HepG2 (cell line): Measurements from ENCODE around the gene NDUFS7. TPM values are rescaled to one million over a fixed set of nuclear protein-coding genes. Genes with fewer than 3 reads are reported as not detected.
A peak's percentile ranks its signal among the peaks of the same experiment; 100 is the strongest.

Source experiments
- AFF4 ChIP-seq: sonication (generic); formaldehyde crosslinking; IDR thresholded peaks from 2 replicates; pipeline ENCODE4 v1.4.0; 2020; ENCODE audit warnings: missing genetic modification reagents
- CBX1 ChIP-seq: IDR thresholded peaks from one replicate; pipeline ENCODE4 v1.6.1; 2016; ENCODE audit warnings: antibody characterized with exemption, low read depth
- HNF1B ChIP-seq: sonication (generic); formaldehyde crosslinking; IDR thresholded peaks from 2 replicates; pipeline ENCODE4 v1.5.1; 2020; ENCODE audit warnings: mild to moderate bottlenecking, moderate library complexity, missing genetic modification reagents
- HOXD1 ChIP-seq: sonication (generic); formaldehyde crosslinking; IDR thresholded peaks from 2 replicates; pipeline ENCODE4 v1.5.0; 2020; ENCODE audit warnings: missing genetic modification reagents
- KAT7 ChIP-seq: IDR thresholded peaks from 2 replicates; pipeline ENCODE4 v1.6.1; 2018; ENCODE audit warnings: borderline replicate concordance, missing compliant biosample characterization
- NR2F1 ChIP-seq, 2 experiments: fragments of 450-650 bp in 1 of 2; formaldehyde crosslinking in 1 of 2; IDR thresholded peaks; 2 replicates each; pipeline versions ENCODE4 v1.5.0 to v1.6.1; 2016 to 2020; ENCODE audit warnings: mild to moderate bottlenecking in 1 of 2, missing compliant biosample characterization in 1 of 2, missing genetic modification reagents in 1 of 2, moderate library complexity in 1 of 2
- PCBP1 ChIP-seq: fragments of 200-400 bp; formaldehyde crosslinking; IDR thresholded peaks from 2 replicates; pipeline ENCODE4 v1.6.1; 2017; ENCODE audit warnings: mild to moderate bottlenecking, low read depth, low read length, borderline replicate concordance
- PPARG ChIP-seq: conservative IDR thresholded peaks from 2 replicates; pipeline ENCODE4 v1.6.1; 2016; ENCODE audit warnings: missing biosample characterization, missing genetic modification reagents
- TAF1 ChIP-seq: sonication (generic); formaldehyde crosslinking; IDR thresholded peaks from 2 replicates; pipeline ENCODE4 v1.4.0; 2020; ENCODE audit warnings: missing genetic modification reagents
- TGIF2 ChIP-seq: IDR thresholded peaks from 2 replicates; pipeline ENCODE4 v1.6.1; 2016; ENCODE audit warnings: control low read depth, missing compliant biosample characterization
- ZKSCAN8 ChIP-seq: IDR thresholded peaks from 2 replicates; pipeline ENCODE4 v1.6.1; 2016; ENCODE audit warnings: borderline replicate concordance, missing genetic modification reagents, missing compliant biosample characterization
- ZNF343 ChIP-seq: sonication (generic); formaldehyde crosslinking; IDR thresholded peaks from 2 replicates; pipeline ENCODE4 v1.4.0; 2020; ENCODE audit warnings: mild to moderate bottlenecking, missing genetic modification reagents
- ZNF367 ChIP-seq: sonication (generic); formaldehyde crosslinking; IDR thresholded peaks from 2 replicates; pipeline ENCODE4 v1.4.0; 2020; ENCODE audit warnings: missing genetic modification reagents, borderline replicate concordance
- ZNF484 ChIP-seq: sonication (generic); formaldehyde crosslinking; IDR thresholded peaks from 2 replicates; pipeline ENCODE4 v1.5.1; 2020; ENCODE audit warnings: mild to moderate bottlenecking, low read depth, missing genetic modification reagents, borderline replicate concordance
- ZNF781 ChIP-seq: sonication (generic); formaldehyde crosslinking; IDR thresholded peaks from 2 replicates; pipeline ENCODE4 v1.5.1; 2020; ENCODE audit warnings: borderline replicate concordance, mild to moderate bottlenecking, missing genetic modification reagents; ENCODE audit errors: not compliant biosample characterization
- ZNF782 ChIP-seq: sonication (generic); formaldehyde crosslinking; IDR thresholded peaks from 2 replicates; pipeline ENCODE4 v1.4.0; 2020; ENCODE audit warnings: missing genetic modification reagents, mild to moderate bottlenecking, borderline replicate concordance
- ZNF788 ChIP-seq: sonication (generic); formaldehyde crosslinking; IDR thresholded peaks from 2 replicates; pipeline ENCODE4 v1.5.0; 2020; ENCODE audit warnings: mild to moderate bottlenecking, missing genetic modification reagents, borderline replicate concordance
- ZNF790 ChIP-seq: sonication (generic); formaldehyde crosslinking; IDR thresholded peaks from 2 replicates; pipeline ENCODE4 v1.8.0; 2022; ENCODE audit warnings: missing genetic modification reagents, mild to moderate bottlenecking, borderline replicate concordance
- ZNF883 ChIP-seq: sonication (generic); formaldehyde crosslinking; IDR thresholded peaks from 2 replicates; pipeline ENCODE4 v1.5.1; 2020; ENCODE audit warnings: mild to moderate bottlenecking, missing genetic modification reagents; ENCODE audit errors: not compliant biosample characterization
- ZZZ3 ChIP-seq: sonication (generic); formaldehyde crosslinking; IDR thresholded peaks from 2 replicates; pipeline ENCODE4 v1.4.0; 2020; ENCODE audit warnings: missing genetic modification reagents, mild to moderate bottlenecking, borderline replicate concordance
- polyA plus RNA-seq, 8 experiments: library from polyadenylated mRNA; depleted of rRNA in 3 of 8; stranded (reverse) in 7 of 8; unstranded in 1 of 8; fragments of >200 nt; fragmentation: Illumina TruSeq in 4 of 8; extraction: Trizol in 4 of 8; gene quantifications; 2 replicates each; pipeline versions ENCODE4 v1.2.1 to v1.2.3, GENCODE V29; 2011 to 2016; ENCODE audit warnings: low read depth in 4 of 8, missing spikeins in 1 of 8, mixed read lengths in 1 of 8; ENCODE audit not compliant: insufficient read depth in 1 of 8
- total RNA-seq, 5 experiments: library from RNA; depleted of rRNA; stranded (reverse); fragments of >200 nt; fragmentation: Illumina TruSeq; extraction: Trizol; gene quantifications; 2 replicates each; pipeline ENCODE4 v1.2.3, GENCODE V29; 2016; ENCODE audit warnings: low read depth in 1 of 5
- TF ChIP-seq, protein P1 (sequence below): sonication (generic); formaldehyde crosslinking; IDR thresholded peaks from 2 replicates; pipeline ENCODE4 v1.4.0; 2020; ENCODE audit warnings: missing genetic modification reagents

NDUFS7 gene
- total and polyA plus RNA-seq, 2 of the 13 experiments (the other 11 are each of a cell fraction or from before 2014, with no cell fraction given): 34.3 to 66.9 TPM

DNA sequence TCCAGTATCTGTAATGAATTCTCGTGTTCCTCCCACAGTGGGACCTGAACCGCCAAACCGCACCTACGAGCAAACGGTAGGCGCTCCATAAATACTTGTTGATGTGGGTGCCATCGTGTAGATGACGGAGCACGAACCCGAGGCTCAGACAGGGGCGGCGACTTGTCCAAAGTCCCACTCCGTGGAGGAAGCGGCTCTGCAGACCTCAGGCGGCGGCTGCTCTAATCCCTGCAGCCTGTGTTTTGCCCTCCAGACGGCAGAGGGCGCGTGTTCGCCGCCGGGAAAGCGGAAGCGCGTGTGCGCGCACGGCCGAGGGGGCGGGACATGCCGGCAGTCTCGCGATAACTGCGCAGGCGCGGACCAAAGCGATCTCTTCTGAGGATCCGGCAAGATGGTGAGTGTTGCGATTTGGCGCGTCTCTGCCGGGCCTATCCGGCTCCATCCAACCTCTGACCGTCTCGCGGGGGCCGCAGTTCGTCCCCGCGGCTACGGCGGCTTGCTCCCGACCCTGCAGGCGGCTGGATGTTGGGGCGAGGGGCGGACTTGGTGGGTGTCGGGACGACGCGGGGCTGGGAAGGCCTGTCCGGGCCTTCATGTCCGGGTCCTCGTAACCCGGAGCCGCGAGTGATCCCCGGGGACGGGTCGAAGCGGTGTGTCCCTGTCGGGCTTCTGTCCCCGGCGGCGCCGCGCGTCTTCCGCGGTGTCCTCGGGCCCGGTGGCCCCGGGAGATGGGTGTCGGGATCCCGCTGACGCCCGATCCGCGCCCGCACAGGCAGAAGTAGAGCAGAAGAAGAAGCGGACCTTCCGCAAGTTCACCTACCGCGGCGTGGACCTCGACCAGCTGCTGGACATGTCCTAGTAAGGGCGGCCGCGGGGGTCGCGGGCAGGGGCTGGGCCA is 54.6 kb downstream of the NDUFS7 start, which contains the start of gene RPS15 (continued):
- TF ChIP-seq, protein P1, sequence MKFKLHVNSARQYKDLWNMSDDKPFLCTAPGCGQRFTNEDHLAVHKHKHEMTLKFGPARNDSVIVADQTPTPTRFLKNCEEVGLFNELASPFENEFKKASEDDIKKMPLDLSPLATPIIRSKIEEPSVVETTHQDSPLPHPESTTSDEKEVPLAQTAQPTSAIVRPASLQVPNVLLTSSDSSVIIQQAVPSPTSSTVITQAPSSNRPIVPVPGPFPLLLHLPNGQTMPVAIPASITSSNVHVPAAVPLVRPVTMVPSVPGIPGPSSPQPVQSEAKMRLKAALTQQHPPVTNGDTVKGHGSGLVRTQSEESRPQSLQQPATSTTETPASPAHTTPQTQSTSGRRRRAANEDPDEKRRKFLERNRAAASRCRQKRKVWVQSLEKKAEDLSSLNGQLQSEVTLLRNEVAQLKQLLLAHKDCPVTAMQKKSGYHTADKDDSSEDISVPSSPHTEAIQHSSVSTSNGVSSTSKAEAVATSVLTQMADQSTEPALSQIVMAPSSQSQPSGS (CRISPR knock-in tag): peak; percentile 92
- TF ChIP-seq ZNF790 (CRISPR knock-in tag) (peak; percentile 97), ZNF782 (peak; percentile 96; the same call in 1 of the 2 replicates), ZNF484 (CRISPR knock-in tag) (0 out of 2 replicates have a peak, but pooled peaks have one; percentile 37), NR2F1 (CRISPR knock-in tag; IDR thresholded peaks at IDR 0.05) (0 out of 4 replicates have a peak, but pooled peaks of 1 of the 2 experiments have one; percentile 4), CBX1 (peak; percentile 92), ZNF883 (CRISPR knock-in tag) (peak; percentile 94), AFF4 (CRISPR knock-in tag) (peak; percentile 84; the same call in 1 of the 2 replicates), ZZZ3 (CRISPR knock-in tag) (peak; percentile 99; the same call in 1 of the 2 replicates), ZNF781 (CRISPR knock-in tag) (peak; percentile 98), KAT7 (peak; percentile 96; the same call in 1 of the 2 replicates), TAF1 (CRISPR knock-in tag) (peak; percentile 100), ZNF367 (CRISPR knock-in tag) (peak; percentile 79; the same call in 1 of the 2 replicates), ZNF788 (CRISPR knock-in tag) (peak; percentile 99), PPARG (CRISPR knock-in tag) (no peak; the same call in none of the 2 replicates), HOXD1 (peak; percentile 90), PCBP1 (peak; percentile 43; the same call in 1 of the 2 replicates), HNF1B (CRISPR knock-in tag) (peak; percentile 88), TGIF2 (no peak; the same call in 1 of the 2 replicates), ZKSCAN8 (CRISPR knock-in tag) (peak; percentile 99), ZNF343 (peak; percentile 53; the same call in 1 of the 2 replicates)
